Fibroblast of lung (primary cell): Measurements from ENCODE around the gene GRB7. TPM values are rescaled to one million over a fixed set of nuclear protein-coding genes. Genes with fewer than 3 reads are reported as not detected.
"Not testable (repeated sequence)": the region's sequence is repeated elsewhere in the genome, so short reads cannot be mapped to it uniquely, and the experiment has no call there.

Source experiments
- DNase-seq, 2 donors: peaks; one replicate each; pipeline versions ENCODE4 v3.0.0 to v3.0.0-alpha.2; 2010; ENCODE audit warnings: low read depth in 2 of 2
- H2AFZ ChIP-seq: 2 replicates; pipeline ENCODE4 v1.5.1; 2012; ENCODE audit warnings: low read length, control low read depth, inconsistent platforms
- H3K27ac ChIP-seq: 2 replicates; pipeline ENCODE4 v1.5.1; 2011; ENCODE audit warnings: low read length, control low read depth; ENCODE audit not compliant: insufficient read depth
- H3K27me3 ChIP-seq: 2 replicates; pipeline ENCODE4 v1.5.1; 2011; ENCODE audit warnings: mild to moderate bottlenecking, low read length; ENCODE audit not compliant: control insufficient read depth, insufficient read depth
- H3K36me3 ChIP-seq: 2 replicates; pipeline ENCODE4 v1.5.1; 2011; ENCODE audit warnings: low read length; ENCODE audit not compliant: control insufficient read depth, insufficient read depth
- H3K4me1 ChIP-seq: 2 replicates; pipeline ENCODE4 v1.5.1; 2011; ENCODE audit warnings: low read length; ENCODE audit not compliant: control insufficient read depth, insufficient read depth; ENCODE audit errors: extremely low read depth
- H3K4me2 ChIP-seq: 2 replicates; pipeline ENCODE4 v1.5.1; 2011; ENCODE audit warnings: low read length, control low read depth; ENCODE audit not compliant: insufficient read depth; ENCODE audit errors: extremely low read depth
- H3K4me3 ChIP-seq, 4 experiments: fragments of 200-600 bp in 1 of 4; sonication (generic) in 1 of 4; replicated peaks in 1 of 4; 2 replicates each; pipeline ENCODE4 v1.5.1; 2011 to 2016; ENCODE audit warnings: low read length in 4 of 4, low read depth in 3 of 4, mild to moderate bottlenecking in 3 of 4, control low read depth in 2 of 4, inconsistent platforms in 1 of 4, mixed read lengths in 1 of 4; ENCODE audit not compliant: insufficient read depth in 1 of 4; ENCODE audit errors: control extremely low read depth in 1 of 4
- H3K79me2 ChIP-seq: 2 replicates; pipeline ENCODE4 v1.5.1; 2012; ENCODE audit warnings: mild to moderate bottlenecking, low read length, inconsistent platforms; ENCODE audit not compliant: control insufficient read depth, insufficient read depth
- H3K9ac ChIP-seq: 2 replicates; pipeline ENCODE4 v1.5.1; 2011; ENCODE audit warnings: mild to moderate bottlenecking, low read length, control low read depth; ENCODE audit not compliant: insufficient read depth
- H3K9me3 ChIP-seq: 2 replicates; pipeline ENCODE4 v1.5.1; 2012; ENCODE audit warnings: low read depth, low read length; ENCODE audit not compliant: control insufficient read depth, insufficient read depth
- H4K20me1 ChIP-seq: 2 replicates; pipeline ENCODE4 v1.5.1; 2011; ENCODE audit warnings: low read length; ENCODE audit not compliant: control insufficient read depth, insufficient read depth; ENCODE audit errors: extremely low read depth
- CTCF ChIP-seq, 2 donors: IDR thresholded peaks in 1 of 2; conservative IDR thresholded peaks in 1 of 2; 1 replicate in 1 of 2; 2 replicates in 1 of 2; pipeline ENCODE4 v1.5.1; 2011 to 2012; ENCODE audit warnings: low read length in 2 of 2, control low read depth in 1 of 2, inconsistent platforms in 1 of 2, low read depth in 1 of 2, mild to moderate bottlenecking in 1 of 2
- EZH2 ChIP-seq: IDR thresholded peaks from 2 replicates; pipeline ENCODE4 v1.5.1; 2012; ENCODE audit warnings: low read length, control low read depth, mild to moderate bottlenecking; ENCODE audit errors: missing control alignments
- polyA plus RNA-seq, 2 donors: library from polyadenylated mRNA; depleted of rRNA in 1 of 2; stranded (reverse) in 1 of 2; unstranded in 1 of 2; fragments of >200 nt; gene quantifications; 2 replicates each; pipeline ENCODE4 v1.2.1, GENCODE V29; 2011 to 2012; ENCODE audit warnings: missing spikeins in 1 of 2
- total RNA-seq: library from RNA; depleted of rRNA; stranded (reverse); fragments of >200 nt; gene quantifications from 2 replicates; pipeline ENCODE4 v1.2.1, GENCODE V29; 2014

GRB7 gene
- total and polyA plus RNA-seq, 2 donors (not counting 1 experiment from before 2014, with no cell fraction given): under 0.01 to 0.07 TPM

GRCh38 chr17:39697961-39698360 is 39.8 kb upstream of the GRB7 start:
- DNase-seq: no peak
- Histone ChIP-seq H3K27me3 (no peaks in the 10 kb centered on the region), H2AFZ (no peak overlapping the region), H3K4me2 (no peak overlapping the region), H3K36me3 (no peaks in the 10 kb centered on the region), H3K27ac (no peak overlapping the region), H3K9ac (no peak overlapping the region), H3K9me3 (no peaks in the 10 kb centered on the region), H3K4me3 (no peak overlapping the region), H3K79me2 (peaks cover 9% of the 10 kb centered on the region), H4K20me1 (no peaks in the 10 kb centered on the region), H3K4me1 (peaks cover 2% of the 10 kb centered on the region)
- TF ChIP-seq EZH2 (no peak), CTCF (conservative IDR thresholded peaks at IDR 0.05 in 1 of 2, IDR thresholded peaks at IDR 0.05 in 1 of 2; ENCODE audit: low read depth in 1 of 2, low read length in 2 of 2) (no peak)

- not testable (repeated sequence) for H3K79me2 ChIP-seq, DNase-seq, H3K36me3 ChIP-seq, H3K9me3 ChIP-seq, H3K27me3 ChIP-seq, H3K4me1 ChIP-seq, H4K20me1 ChIP-seq
- Histone ChIP-seq H3K4me2 (peak overlapping the region; percentile 49), H2AFZ (peak overlapping the region; percentile 59), H3K9ac (peak overlapping the region; percentile 46), H3K4me3 (peak overlapping the region; percentile 73 to 90 (median 78)), H3K27ac (peak overlapping the region; percentile 51)
These were observed 38.5 kb upstream of the GRB7 start for GRCh38 chr17:39699157-39699817.

- Histone ChIP-seq H3K36me3 (no peaks in the 10 kb centered on the region), H3K27me3 (no peaks in the 10 kb centered on the region), H3K79me2 (peaks cover 9% of the 10 kb centered on the region), H2AFZ (peak within 1 kb of the TSS; percentile 59), H3K9ac (peak within 1 kb of the TSS; percentile 71), H3K9me3 (no peaks in the 10 kb centered on the region), H3K27ac (peak within 1 kb of the TSS; percentile 51), H3K4me2 (peak within 1 kb of the TSS; percentile 88), H3K4me3 (peak within 1 kb of the TSS; percentile 73 to 90 (median 78)), H4K20me1 (no peaks in the 10 kb centered on the region), H3K4me1 (peaks cover 4% of the 10 kb centered on the region)
- TF ChIP-seq CTCF (conservative IDR thresholded peaks at IDR 0.05 in 1 of 2, IDR thresholded peaks at IDR 0.05 in 1 of 2; ENCODE audit: low read depth in 1 of 2, low read length in 2 of 2) (no peak), EZH2 (no peak)
- peak; percentile 73 to 87 for DNase-seq
These were observed 38.0 kb upstream of the GRB7 start, which contains the start of gene ERBB2 for GRCh38 chr17:39699818-39700147. ERBB2 (plus strand) TSS chr17:39700064; CDS start chr17:39700239, 175 bp downstream.
